DMS153 treated with DMSO at 0.1 percent for 48 hours (cell line): ENCODE data around the gene C6orf62.
"Not testable (repeated sequence)": the region's sequence is repeated elsewhere in the genome, so short reads cannot be mapped to it uniquely, and the experiment has no call there.

Source experiments
- DNase-seq: peaks from one replicate; lab custom pipeline; 2025; ENCODE audit not compliant: unreplicated experiment; lab: John Stamatoyannopoulos, UW

Gene C6orf62

GRCh38 chr6:24668997-24669361, 50.0 kb downstream of the C6orf62 start:
- DNase-seq = no peak

DNA sequence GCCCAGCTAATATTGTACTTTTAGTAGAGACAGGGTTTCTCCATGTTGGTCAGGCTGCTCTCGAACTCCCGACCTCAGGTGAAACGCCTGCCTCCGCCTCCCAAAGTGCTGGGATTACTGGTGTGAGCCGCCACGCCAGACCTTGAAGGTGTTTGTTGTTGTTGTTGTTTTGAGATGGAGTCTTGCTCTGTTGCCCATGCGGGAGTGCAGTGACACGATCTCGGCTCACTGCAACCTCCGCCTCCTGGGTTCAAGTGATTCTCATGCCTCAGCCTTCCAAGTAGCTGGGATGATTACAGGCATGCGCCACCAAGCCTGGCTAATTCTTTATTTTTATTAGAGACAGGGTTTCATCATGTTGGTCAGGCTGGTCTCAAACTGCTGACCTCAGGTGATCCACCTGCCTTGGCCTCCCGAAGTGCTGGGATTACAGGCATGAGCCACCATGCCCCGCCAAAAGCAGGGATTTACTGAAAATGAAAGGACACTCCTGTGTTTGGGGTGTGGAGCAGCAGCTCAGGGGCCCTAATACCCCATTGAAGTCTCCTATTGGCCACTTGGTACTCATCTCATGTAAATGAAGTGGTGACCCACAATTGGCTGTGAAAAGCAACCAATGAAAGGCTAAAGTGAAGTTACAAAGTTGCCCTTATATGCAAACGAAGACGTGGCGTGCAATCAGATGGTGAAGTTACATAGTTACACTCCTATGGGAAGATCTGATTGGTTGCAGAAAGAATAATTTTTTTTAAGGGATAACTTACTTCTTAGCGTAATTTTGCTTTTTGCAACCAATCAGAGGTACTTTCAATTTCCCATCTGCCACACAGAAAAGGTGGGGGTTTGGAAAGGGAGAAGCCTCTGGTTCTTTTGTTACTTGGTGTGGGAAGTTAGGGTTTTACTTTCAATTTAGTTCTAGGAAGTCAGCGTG, 50.6 kb downstream of the C6orf62 start:
- DNase-seq = not testable (repeated sequence)

- DNase-seq = no peak
These were observed 51.6 kb downstream of the C6orf62 start for GRCh38 chr6:24667378-24667803.

DNA sequence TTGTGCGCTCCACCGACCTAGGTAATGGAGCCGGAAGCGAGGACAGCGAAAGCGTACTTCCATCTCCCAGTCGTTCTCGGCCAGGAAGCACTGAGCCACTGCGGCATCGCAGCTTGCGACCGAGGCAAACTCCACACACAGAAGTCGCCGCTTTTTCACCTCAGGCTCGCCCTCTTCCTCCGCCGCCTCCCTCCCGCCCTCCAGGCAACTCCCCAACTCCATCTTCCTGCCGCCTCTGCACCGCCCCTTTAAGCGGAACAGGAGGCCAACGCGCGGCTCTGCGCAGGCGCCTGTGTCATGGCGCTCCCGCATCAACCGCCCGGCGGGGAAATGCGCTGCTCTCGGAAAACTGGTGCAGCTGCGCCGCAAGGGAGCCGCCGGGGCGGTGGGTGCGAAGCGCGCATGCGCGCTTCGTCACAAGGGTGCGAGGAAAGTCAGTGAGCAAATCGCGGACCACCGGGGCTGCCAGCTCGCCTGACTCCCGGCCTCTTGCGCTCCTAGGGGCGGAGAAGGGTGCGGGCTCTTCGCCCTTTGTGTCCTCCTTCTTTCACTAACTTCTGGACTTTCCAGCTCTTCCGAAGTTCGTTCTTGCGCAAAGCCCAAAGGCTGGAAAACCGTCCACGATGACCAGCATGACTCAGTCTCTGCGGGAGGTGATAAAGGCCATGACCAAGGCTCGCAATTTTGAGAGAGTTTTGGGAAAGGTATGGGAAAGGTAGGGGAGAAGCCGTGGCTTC, 52.1 kb downstream of the C6orf62 start, which contains the start of the genes ACOT13 and TDP2:
TSS of gene ACOT13 (plus strand) at position 437 of the 737 bp plus-strand sequence. CDS start at position 624, 187 bp downstream.
TSS of gene TDP2 (minus strand) at position 259 of the 737 bp plus-strand sequence. CDS start at position 222, 37 bp downstream.
- peak; percentile 93 for DNase-seq

DNA sequence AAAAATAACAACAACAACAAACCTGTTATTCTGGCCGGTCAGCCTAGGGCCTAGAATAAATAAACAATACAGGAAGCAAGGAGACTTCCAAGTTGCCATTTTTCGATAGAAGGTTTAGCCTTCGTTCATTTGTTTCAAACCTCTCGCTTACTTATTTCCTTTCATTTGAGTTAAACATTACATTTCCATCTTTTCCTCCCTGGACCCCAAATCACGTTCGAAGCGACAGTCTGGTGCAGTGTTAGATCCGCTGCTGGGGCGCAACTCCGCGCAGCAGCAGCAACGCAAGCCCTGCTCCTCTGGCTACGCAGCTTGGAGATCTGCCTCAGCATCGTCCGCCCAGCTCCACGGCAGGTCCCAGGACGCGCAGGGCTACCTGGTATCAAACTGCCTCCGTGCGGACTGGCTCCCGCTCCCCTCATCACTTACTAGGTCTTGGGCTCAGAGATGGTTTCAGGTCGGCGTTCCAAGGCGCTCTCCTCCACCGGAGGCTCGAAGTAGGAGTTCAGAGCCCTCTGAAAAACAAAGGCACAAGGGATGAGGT, 52.8 kb downstream of the C6orf62 start:
- DNase-seq = peak; percentile 55

DNA sequence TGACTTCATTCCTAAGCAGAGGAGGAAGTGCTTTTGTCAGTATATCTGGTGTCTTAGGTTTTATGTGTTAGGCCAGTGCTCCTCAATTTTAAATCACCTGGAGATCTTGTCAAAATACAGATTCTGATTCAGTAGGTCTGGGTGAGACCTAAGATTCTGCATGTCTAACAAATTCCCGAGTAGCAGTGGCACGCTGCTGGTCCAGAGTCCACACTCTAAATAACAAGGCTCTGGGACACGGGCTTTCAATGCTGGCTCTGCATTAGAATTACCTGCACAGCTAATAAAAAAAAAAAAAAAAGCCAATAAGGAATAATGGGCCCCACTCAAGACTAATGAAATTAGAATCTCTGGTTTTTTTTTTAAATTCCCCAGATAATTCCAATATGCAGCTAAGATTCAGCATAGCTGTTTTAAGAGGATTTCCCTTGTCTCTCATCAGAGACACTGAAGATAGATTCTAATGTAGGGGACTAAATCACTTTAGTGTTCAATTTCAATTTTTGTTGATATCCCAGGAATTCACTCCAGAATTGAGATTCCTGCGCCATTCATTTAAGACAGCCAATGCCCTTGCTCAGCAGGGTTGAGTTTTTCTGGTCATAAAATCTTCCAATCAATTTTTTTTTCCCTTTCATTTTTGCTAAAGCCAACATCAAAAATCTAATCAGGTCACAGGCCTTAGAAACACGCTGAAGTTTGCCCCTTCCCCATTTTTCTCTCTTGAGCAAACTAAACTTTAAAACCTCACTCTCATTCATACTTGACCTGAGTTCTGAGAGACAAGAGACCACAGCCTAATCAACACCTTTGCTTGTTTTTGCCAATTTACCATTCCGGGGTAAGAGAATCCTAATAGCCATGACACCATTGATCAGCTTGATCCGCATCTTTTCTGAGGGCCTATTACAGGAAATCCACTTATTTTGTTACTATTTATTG, 54.6 kb downstream of the C6orf62 start:
- no peak for DNase-seq

- no peak for DNase-seq
These were observed 55.8 kb downstream of the C6orf62 start for GRCh38 chr6:24663189-24663588.

DNA sequence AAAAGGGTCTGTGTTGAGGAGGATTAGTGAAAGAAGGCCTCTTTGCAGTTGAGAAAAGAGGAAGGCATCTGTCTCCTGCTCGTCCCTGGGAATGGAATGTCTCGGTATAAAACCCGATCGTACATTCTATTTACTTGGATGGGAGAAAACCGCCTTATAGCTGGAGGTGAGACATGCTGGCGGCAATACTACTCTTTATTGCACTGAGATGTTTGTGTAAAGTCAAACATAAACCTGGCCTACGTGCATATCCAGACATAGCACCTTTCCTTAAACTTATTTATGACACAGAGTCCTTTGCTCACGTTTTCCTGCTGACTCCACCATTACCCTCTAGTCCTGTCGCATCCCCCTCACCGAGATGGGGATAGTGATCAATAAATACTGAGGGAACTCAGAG, 56.7 kb downstream of the C6orf62 start:
- no peak for DNase-seq

GRCh38 chr6:24661759-24662158, 57.2 kb downstream of the C6orf62 start:
- DNase-seq = not testable (repeated sequence)

DNA sequence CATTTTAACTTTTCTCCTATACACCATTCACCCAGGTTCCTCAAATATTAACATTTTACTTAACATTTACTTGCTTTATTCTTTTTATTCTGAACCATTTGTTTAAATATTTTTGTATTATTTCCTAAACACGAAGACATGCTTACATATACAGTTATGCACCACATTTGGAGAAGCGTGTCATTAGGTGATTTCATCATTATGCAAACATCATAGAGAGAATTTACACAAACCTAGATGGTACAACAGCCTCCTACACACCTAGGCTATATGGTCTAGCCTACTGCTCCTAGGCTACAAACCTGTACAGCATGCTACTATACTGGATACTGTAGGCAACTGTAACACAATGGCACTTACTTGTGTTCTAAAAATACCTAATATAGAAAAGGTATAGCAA, 58.8 kb downstream of the C6orf62 start:
- no peak for DNase-seq

- DNase-seq = no peak
These were observed 59.4 kb downstream of the C6orf62 start for GRCh38 chr6:24659561-24659960.

GRCh38 chr6:24658573-24659560, 60.1 kb downstream of the C6orf62 start:
- DNase-seq = no peak

GRCh38 chr6:24655215-24655614, 63.7 kb downstream of the C6orf62 start:
- DNase-seq = no peak
